GM12874 (cell line): ENCODE data around the gene NTM.

Experiments used
- TF ChIP-seq, protein P1 (sequence below): IDR thresholded peaks from 2 replicates; pipeline ENCODE4 v1.5.1; 2011; ENCODE audit warnings: low read depth, mild to moderate bottlenecking, control low read depth, low read length, moderate library complexity; ENCODE audit not compliant: insufficient read depth

Gene NTM

DNA sequence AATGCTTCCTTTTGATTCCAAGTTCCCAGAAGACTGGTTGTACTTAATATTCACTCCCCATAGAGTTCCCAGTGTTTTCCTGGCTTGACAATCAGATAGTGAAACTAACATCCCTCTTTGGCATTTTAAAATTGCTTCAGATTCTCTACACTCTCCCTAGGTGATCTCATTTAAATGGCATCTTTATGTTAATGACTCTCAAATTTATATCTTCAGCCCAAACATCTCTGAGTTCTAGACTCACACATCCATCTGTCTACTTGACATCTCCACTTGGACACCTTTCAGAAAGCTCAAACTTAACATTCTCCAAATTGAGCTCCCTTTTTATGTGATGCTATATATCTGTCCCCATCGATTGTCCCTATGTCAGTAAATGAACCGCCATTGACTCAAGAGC, 232.0 kb downstream of the NTM start:
- TF ChIP-seq, protein P1, sequence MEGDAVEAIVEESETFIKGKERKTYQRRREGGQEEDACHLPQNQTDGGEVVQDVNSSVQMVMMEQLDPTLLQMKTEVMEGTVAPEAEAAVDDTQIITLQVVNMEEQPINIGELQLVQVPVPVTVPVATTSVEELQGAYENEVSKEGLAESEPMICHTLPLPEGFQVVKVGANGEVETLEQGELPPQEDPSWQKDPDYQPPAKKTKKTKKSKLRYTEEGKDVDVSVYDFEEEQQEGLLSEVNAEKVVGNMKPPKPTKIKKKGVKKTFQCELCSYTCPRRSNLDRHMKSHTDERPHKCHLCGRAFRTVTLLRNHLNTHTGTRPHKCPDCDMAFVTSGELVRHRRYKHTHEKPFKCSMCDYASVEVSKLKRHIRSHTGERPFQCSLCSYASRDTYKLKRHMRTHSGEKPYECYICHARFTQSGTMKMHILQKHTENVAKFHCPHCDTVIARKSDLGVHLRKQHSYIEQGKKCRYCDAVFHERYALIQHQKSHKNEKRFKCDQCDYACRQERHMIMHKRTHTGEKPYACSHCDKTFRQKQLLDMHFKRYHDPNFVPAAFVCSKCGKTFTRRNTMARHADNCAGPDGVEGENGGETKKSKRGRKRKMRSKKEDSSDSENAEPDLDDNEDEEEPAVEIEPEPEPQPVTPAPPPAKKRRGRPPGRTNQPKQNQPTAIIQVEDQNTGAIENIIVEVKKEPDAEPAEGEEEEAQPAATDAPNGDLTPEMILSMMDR: no peak

DNA sequence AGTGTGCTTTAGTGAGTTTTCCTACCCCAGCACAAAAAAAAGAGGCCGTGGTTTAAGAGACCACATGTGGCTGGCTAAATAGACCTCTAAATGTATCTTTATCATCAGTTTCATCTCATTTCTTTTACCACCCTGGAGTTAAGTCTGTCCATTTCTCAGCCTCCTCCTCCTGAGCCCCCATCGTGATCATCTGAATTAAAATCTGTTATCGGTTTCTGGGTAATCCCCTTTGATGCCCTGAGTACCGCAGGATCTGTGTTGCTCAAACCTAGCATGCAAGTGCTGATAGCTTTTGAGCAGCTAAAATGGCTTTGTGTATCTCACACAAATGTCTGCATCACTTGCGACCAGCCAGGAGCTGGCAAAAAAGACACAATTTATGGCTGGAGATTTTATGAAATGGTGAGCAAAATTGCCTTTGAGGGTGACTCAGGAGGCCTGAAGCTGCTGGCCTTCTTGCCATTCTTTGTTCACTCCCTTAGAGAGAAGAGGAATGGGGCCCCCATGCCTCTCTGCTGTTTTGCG, 236.5 kb downstream of the NTM start:
- TF ChIP-seq, protein P1: no peak

DNA sequence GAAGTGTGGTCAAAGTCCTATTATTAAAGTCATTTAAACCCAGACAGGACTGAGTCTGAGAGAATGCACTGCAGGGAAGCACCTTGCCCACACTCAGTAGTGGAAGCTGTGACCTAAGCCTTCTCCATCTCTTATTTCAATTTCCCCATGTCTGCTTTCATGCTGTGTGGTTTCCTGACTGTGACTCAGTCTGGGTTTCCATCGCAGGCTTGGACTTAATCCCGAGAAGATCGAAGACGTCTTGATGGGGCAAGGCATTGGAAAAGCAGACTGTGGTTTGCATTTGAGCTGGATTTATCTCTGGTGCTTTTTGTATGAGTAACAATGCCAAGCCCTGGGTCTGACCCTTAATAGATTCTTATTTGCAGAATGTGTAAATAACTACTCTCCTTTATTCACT, 238.9 kb downstream of the NTM start:
- TF ChIP-seq, protein P1: no peak

DNA sequence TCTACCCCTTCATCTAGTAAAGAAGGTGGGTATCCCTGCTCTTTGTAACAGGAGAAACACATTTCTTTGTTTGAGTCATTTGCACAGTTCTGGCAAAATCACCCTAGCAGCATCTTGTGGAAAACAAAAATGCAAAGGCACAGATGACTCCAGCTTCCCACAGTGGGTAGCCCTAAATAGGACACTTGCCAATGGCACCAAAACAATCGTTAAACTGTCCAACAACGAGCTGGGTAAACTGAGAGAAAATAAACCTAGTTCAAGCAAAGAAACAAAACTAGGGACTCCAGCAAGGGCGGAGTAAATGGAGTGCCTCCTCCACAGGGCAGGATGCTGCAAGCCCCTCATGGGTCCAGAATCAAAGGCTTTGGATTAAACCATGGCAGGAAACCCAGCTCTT, 239.5 kb downstream of the NTM start:
- TF ChIP-seq, protein P1: no peak

DNA sequence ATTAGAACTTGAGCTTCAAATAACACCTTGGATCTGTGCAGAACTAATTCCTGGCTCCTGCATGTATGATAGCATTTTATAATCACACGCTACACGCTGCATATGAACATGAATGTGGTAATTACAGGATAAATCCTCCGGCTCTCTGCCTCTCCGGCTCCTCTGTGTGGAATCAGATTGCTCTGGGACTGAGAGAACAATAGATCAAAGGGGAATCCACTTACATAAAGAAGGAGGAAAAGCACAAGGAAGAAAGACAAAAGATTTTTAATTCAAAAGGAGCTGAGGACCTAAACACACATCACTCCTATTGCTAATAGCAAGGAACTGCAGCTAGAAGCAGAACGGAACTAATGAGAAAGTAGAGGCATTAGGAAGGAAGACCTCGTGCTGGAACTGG, 240.9 kb downstream of the NTM start:
- TF ChIP-seq, protein P1: no peak

DNA sequence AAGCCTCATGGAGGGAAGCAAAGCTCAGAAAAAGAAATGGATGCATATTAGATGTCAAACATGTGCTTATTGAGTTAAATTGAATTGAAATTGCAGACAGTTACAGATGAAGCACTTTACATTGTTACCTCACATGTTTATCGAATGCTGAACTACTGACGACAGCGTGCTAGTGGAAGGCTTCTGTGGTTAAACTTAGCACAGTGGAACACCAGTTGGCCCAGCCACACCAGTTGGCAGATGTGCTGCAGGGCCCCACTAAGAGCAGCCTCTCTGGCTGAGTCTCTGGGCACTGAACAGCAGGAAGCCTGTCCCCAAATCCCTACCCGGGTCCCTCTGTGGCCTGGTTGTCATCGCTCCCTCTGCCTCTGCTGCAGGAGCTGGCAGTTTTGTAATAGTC, 242.1 kb downstream of the NTM start:
- TF ChIP-seq, protein P1: no peak

DNA sequence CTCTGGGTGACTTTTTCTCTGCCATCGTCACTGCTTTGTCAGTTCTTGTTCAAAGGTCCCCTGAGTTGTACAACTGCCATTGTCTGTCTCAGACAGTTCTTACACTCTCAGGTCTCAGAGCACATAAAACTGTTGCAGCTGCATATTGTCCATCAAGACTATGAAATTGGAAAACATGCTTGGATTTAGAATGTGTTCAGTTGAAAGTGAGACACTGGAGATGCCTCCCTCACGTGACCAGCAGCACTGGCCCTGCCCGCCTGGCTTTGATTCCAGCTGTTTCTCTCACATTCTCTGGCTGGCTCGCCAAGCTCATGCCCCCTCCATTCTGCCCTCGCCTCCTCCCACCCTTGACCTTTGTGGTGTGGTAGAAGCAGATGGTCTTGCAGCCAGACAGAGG, 244.2 kb downstream of the NTM start:
- TF ChIP-seq, protein P1: no peak
